Panc1 (cell line): ENCODE results near the gene ZNF418. TPM values are rescaled to one million over a fixed set of nuclear protein-coding genes. Genes with fewer than 3 reads are reported as not detected.
"Not testable (repeated sequence)": the region's sequence is repeated elsewhere in the genome, so short reads cannot be mapped to it uniquely, and the experiment has no call there.

Experiments used
- ATAC-seq: fragments of 200-7000 bp; cut with Tn5 transposase; 2 replicates; pipeline ENCODE4 v1.9.1; 2020; ENCODE audit warnings: mild to moderate bottlenecking, moderate library complexity
- BruUV-seq: library from RNA; stranded (reverse); fragments of 400-500 nt; replicated peaks from 2 replicates; lab custom pipeline; 2021; lab: Mats Ljungman, UMichigan
- CTCF ChIA-PET: fragments of 300-600 bp; sonication (Branson Sonifier 250); formaldehyde crosslinking; loops from one replicate; lab custom pipeline; 2022; ENCODE audit warnings: antibody characterized with exemption; lab: Charles Lee
- POLR2A ChIA-PET: fragments of 300-600 bp; sonication (Branson Sonifier 250); formaldehyde crosslinking; loops from one replicate; lab custom pipeline; 2022; ENCODE audit warnings: antibody characterized with exemption; lab: Charles Lee
- DNase-seq: peaks from one replicate; pipeline ENCODE4 v3.0.0-alpha.2; 2010; ENCODE audit warnings: low read depth, low spot score
- H3K27ac ChIP-seq: 2 replicates; pipeline ENCODE4 v1.5.1; 2011; ENCODE audit warnings: mild to moderate bottlenecking, low read length, inconsistent platforms
- H3K27me3 ChIP-seq: fragments of 200-500 bp; sonication (Bioruptor generic); 2 replicates; pipeline ENCODE4 v1.6.0; 2014; ENCODE audit warnings: low read length, inconsistent platforms; ENCODE audit not compliant: control insufficient read depth, insufficient read depth
- H3K36me3 ChIP-seq: fragments of 200-500 bp; sonication (Bioruptor generic); 2 replicates; pipeline ENCODE4 v1.5.1; 2014; ENCODE audit warnings: inconsistent platforms, mild to moderate bottlenecking, low read length, moderate library complexity; ENCODE audit not compliant: control insufficient read depth, insufficient read depth
- H3K4me1 ChIP-seq: 2 replicates; pipeline ENCODE4 v1.5.1; 2011; ENCODE audit warnings: inconsistent platforms, mild to moderate bottlenecking, low read length, moderate library complexity; ENCODE audit not compliant: control insufficient read depth, insufficient read depth
- H3K4me3 ChIP-seq, 2 experiments: 2 replicates each; pipeline ENCODE4 v1.5.1; 2011 to 2012; ENCODE audit warnings: low read depth in 2 of 2, low read length in 2 of 2, mild to moderate bottlenecking in 2 of 2, inconsistent platforms in 1 of 2, moderate library complexity in 1 of 2
- H3K9me3 ChIP-seq: fragments of 200-500 bp; sonication (Bioruptor generic); 2 replicates; pipeline ENCODE4 v1.5.1; 2014; ENCODE audit warnings: low read depth, mild to moderate bottlenecking, inconsistent platforms, low read length, moderate library complexity; ENCODE audit not compliant: control insufficient read depth, insufficient read depth
- CTCF ChIP-seq: fragments of 450-650 bp; IDR thresholded peaks from 2 replicates; pipeline ENCODE4 v1.5.1; 2017; ENCODE audit warnings: mild to moderate bottlenecking
- POLR2AphosphoS5 ChIP-seq: IDR thresholded peaks from 2 replicates; pipeline ENCODE4 v1.6.1; 2012; ENCODE audit warnings: mild to moderate bottlenecking, low read depth, low read length, moderate library complexity
- REST ChIP-seq, 2 experiments: IDR thresholded peaks; 2 replicates each; pipeline ENCODE4 v1.6.1; 2011 to 2012; ENCODE audit warnings: low read depth in 2 of 2, control low read depth in 1 of 2, low read length in 1 of 2, mild to moderate bottlenecking in 1 of 2, moderate library complexity in 1 of 2; ENCODE audit not compliant: insufficient read depth in 1 of 2
- SIN3A ChIP-seq: IDR thresholded peaks from 2 replicates; pipeline ENCODE4 v1.6.1; 2012; ENCODE audit warnings: low read depth, mild to moderate bottlenecking, low read length, moderate library complexity, borderline replicate concordance; ENCODE audit not compliant: insufficient read depth
- TCF7L2 ChIP-seq: IDR thresholded peaks from 2 replicates; pipeline ENCODE4 v1.6.1; 2011; ENCODE audit warnings: mild to moderate bottlenecking, low read depth, low read length, inconsistent platforms
- in situ Hi-C: cut with HindIII; loops from 2 replicates; pipeline ENCODE4 v1.10.0; 2016; ENCODE audit warnings: low sequenced_read_pairs, low pct_unique_long_range_greater_than_20kb
- intact Hi-C: fragments of 100-400 bp; cut with micrococcal nuclease; formaldehyde crosslinking; loops from one replicate; pipeline ENCODE4 v1.10.0; 2022; ENCODE audit not compliant: unreplicated experiment
- total RNA-seq: library from RNA; stranded (reverse); gene quantifications from one replicate; pipeline ENCODE4 v1.2.1, GENCODE V29; 2021; ENCODE audit not compliant: unreplicated experiment

ZNF418 gene
- total RNA-seq, 1 experiment from 2014 or later: 5.1 TPM

DNA sequence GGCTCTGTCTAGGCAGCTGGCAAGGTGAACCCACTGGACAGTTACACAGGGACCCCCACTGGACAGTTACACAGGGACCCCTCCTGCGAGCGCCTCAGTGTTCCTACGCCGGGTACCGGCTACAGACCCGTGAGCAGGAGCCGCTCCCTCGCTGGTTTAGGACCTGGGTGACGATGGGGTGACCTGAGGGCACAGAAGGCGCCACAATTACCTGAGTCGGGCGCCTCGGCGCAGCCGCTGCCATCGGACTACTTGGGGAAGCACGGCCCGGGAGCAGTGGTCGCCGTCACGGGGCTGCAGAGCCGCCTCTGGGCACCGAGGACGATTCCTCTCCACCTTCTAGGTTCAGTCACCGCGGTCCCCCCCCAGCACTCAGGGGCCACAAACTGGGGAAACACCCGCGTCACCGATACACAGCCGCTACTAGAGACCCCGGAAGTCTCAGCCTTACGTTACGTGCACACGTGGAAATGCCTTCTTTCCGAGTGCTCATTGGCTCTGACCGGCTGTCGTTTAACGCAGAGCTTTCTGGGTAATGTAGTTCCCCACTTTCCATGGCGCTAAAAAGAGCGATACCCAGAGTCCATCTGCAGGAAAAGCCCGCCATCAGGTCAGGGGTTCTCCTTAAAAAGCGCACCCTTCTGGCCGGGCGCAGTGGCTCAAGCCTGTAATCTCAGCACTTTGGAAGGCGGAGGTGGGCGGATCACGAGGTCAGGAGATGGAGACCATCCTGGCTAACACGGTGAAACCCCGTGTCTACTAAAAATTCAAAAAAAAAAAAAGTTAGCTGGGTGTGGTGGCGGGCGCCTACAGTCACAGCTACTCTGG lies 18.8 kb downstream of the ZNF418 start, which contains the start of gene ZNF417:
Gene ZNF417, minus strand, starts transcription at position 425 of the 828 bp plus-strand sequence. Its CDS starts 181 bp downstream, at position 244.
- H3K36me3 ChIP-seq, H3K27me3 ChIP-seq, intact Hi-C loops, in situ Hi-C loops, H3K4me1 ChIP-seq: not testable (repeated sequence)
- TSS peak; percentile 81 for BruUV-seq
- ATAC-seq: peak; percentile 100
- Histone ChIP-seq H3K27ac (peak within 1 kb of the TSS; percentile 91), H3K4me3 (peak within 1 kb of the TSS; percentile 86 to 88), H3K9me3 (peaks cover 25% of the 10 kb centered on the region; the same call in 1 of the 2 replicates)
- ChIA-PET CTCF (interaction anchor here (0.7 kb wide), 1 partner anchor 253 kb away, joined by 3 read pairs; no protein-coding TSS in a partner anchor), POLR2A (interaction anchor here (0.6 to 0.7 kb wide), 2 partner anchors 235 to 252 kb away, joined by 3 to 5 read pairs; partner anchors contain the start of gene ZNF551)
- peak; percentile 91 for DNase-seq
- TF ChIP-seq CTCF (peak; percentile 77), POLR2AphosphoS5 (peak; percentile 88), SIN3A (0 out of 2 replicates have a peak, but pooled peaks have one; percentile 55)

DNA sequence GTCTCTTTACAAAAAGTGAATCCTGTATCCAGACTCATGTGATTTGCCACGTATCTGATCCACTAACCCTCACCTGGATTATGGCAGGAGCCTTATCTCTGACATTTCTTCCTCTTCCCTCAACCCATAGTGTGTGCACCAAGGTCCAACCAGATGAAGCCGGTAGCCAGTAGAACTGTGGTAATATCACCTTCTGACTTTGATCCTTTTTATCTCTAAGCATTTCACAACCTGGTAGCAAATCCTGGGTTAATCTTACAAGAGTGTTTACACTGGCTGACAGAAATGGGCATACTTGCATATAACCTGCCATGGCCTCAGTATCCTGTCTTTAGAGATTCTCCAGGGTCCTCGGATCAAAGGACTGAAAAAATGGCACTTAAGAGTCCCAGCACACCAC lies 20.7 kb downstream of the ZNF418 start:
- Histone ChIP-seq H3K4me1 (no peaks in the 10 kb centered on the region; the same call in 1 of the 2 replicates), H3K36me3 (peaks cover 3% of the 10 kb centered on the region; the same call in 1 of the 2 replicates), H3K9me3 (peaks cover 31% of the 10 kb centered on the region; the same call in 1 of the 2 replicates), H3K27ac (no peak overlapping the region), H3K4me3 (no peak overlapping the region), H3K27me3 (no peaks in the 10 kb centered on the region)
- intact Hi-C loops (no loop called here), in situ Hi-C loops (no loop called here)
- ChIA-PET CTCF (no interaction called here), POLR2A (interaction anchor here (0.5 kb wide), 1 partner anchor 418 kb away, joined by 17 read pairs; no protein-coding TSS in a partner anchor)
- DNase-seq (no peak), ATAC-seq (no peak)
- TF ChIP-seq CTCF (no peak), REST (IDR thresholded peaks at IDR 0.05; ENCODE audit: insufficient read depth in 1 of 2, low read depth in 2 of 2, low read length in 1 of 2) (no peak), TCF7L2 (no peak), SIN3A (no peak), POLR2AphosphoS5 (no peak)
- no TSS peak for BruUV-seq
